HFFc6 (cell line): ENCODE measurements around the gene GREB1. TPM values are rescaled to one million over a fixed set of nuclear protein-coding genes. Genes with fewer than 3 reads are reported as not detected.

Experiments used
- DNase-seq: peaks from one replicate; pipeline ENCODE4 v3.0.0-alpha.2; 2018
- H3K27ac Mint-ChIP-seq: 2 replicates; pipeline ENCODE4 v1.8.0; 2020; ENCODE audit warnings: mild to moderate bottlenecking, mixed read lengths
- H3K27me3 Mint-ChIP-seq: 2 replicates; pipeline ENCODE4 v1.8.0; 2021; ENCODE audit warnings: mild to moderate bottlenecking, moderate library complexity, mixed read lengths; ENCODE audit not compliant: insufficient read depth
- H3K36me3 Mint-ChIP-seq: 2 replicates; pipeline ENCODE4 v1.8.0; 2021; ENCODE audit warnings: low read depth, mixed read lengths
- H3K4me1 Mint-ChIP-seq: 2 replicates; pipeline ENCODE4 v1.8.0; 2020; ENCODE audit warnings: low read depth, mixed read lengths
- H3K4me3 Mint-ChIP-seq: 2 replicates; pipeline ENCODE4 v1.8.0; 2020; ENCODE audit warnings: mild to moderate bottlenecking, moderate library complexity, mixed read lengths
- H3K9me3 Mint-ChIP-seq: 2 replicates; pipeline ENCODE4 v1.8.0; 2020; ENCODE audit warnings: mild to moderate bottlenecking, mixed read lengths
- CTCF ChIP-seq: fragments of 200-600 bp; sonication (generic); IDR thresholded peaks from 2 replicates; pipeline ENCODE4 v1.5.0; 2021; ENCODE audit warnings: antibody characterized with exemption, mild to moderate bottlenecking
- total RNA-seq, 6 experiments: library from RNA; stranded (reverse); fragmentation: NEBNext Ultra II Directional; extraction: Animal tissue kit (Norgen Biotek cat#: 25700); gene quantifications; 2 replicates in 1 of 6; 3 replicates in 5 of 6; pipeline ENCODE4 v1.2.3, GENCODE V29; 2021

The GREB1 gene
- total RNA-seq, 6 experiments from 2014 or later = 0.07 to 0.11 (median 0.09) TPM; not detected in 3

DNA sequence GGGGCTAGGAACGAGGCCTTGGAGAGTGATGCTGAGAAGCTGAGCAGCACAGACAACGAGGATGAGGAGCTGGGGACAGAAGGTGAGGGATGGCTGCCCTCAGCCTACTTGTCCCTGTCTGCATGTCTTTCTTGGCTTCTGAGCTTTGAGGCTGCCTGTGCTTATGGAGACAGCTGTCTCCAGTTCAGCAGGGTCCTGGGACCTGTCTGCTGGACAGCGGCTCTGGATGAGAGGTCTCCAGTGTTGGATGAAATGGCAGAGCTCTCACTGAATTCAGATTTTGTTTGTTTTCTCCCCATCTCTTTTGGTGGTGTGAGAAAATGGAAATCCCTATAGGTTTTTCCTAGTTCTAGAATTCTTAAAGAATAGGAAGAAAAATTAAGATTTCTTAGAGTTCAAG is 81.4 kb downstream of the GREB1 start:
- Mint-ChIP-seq H3K27ac (no peak overlapping the region), H3K9me3 (no peaks in the 10 kb centered on the region), H3K4me1 (peaks cover 6% of the 10 kb centered on the region), H3K4me3 (no peak overlapping the region), H3K27me3 (peaks cover 45% of the 10 kb centered on the region), H3K36me3 (no peaks in the 10 kb centered on the region)
- TF ChIP-seq CTCF = no peak
- DNase-seq = no peak

GRCh38 chr2:11616097-11616687 is 82.3 kb downstream of the GREB1 start:
- H3K27ac Mint-ChIP-seq = no peak overlapping the region

GRCh38 chr2:11616851-11617415 is 83.1 kb downstream of the GREB1 start:
- H3K27ac Mint-ChIP-seq = no peak overlapping the region
- no peak overlapping the region for H3K4me3 Mint-ChIP-seq

More at GRCh38 chr2:11616097-11616687, 82.3 kb downstream of the GREB1 start:
- DNase-seq = no peak
- no peaks in the 10 kb centered on the region for H3K9me3 Mint-ChIP-seq
- no peak overlapping the region for H3K4me3 Mint-ChIP-seq
- H3K4me1 Mint-ChIP-seq = peaks cover 6% of the 10 kb centered on the region
- TF ChIP-seq CTCF = no peak
- H3K27me3 Mint-ChIP-seq = peaks cover 49% of the 10 kb centered on the region
- H3K36me3 Mint-ChIP-seq = no peaks in the 10 kb centered on the region

DNA sequence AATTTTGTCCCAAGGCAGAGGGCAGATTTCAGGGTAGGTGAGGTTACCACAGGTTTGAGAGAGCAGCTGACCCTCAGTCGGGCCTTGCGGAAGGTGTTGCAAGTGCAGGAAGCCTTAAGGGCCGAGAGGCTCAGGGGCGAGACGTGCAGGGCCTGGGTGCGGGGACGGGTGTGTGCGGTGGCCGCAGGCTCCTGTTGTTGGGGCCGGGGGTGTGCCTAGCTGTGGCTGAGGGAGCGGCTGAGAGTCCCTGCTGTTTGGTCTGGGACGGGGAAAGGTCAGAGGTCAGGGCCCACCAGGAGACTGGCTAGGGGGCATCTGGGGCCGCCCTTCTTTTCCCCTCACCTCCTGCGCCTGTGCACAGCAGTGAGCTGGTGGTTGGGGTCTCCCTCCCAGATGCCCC is 83.7 kb downstream of the GREB1 start:
- Mint-ChIP-seq H3K4me1 (no peaks in the 10 kb centered on the region), H3K27ac (no peak overlapping the region), H3K9me3 (no peaks in the 10 kb centered on the region), H3K27me3 (peaks cover 53% of the 10 kb centered on the region), H3K4me3 (no peak overlapping the region), H3K36me3 (no peaks in the 10 kb centered on the region)
- no peak for TF ChIP-seq CTCF
- DNase-seq = no peak

More at GRCh38 chr2:11616851-11617415, 83.1 kb downstream of the GREB1 start:
- Mint-ChIP-seq H3K9me3 (no peaks in the 10 kb centered on the region), H3K4me1 (peaks cover 5% of the 10 kb centered on the region), H3K27me3 (peaks cover 54% of the 10 kb centered on the region), H3K36me3 (no peaks in the 10 kb centered on the region)
- no peak for TF ChIP-seq CTCF
- DNase-seq = no peak

- Mint-ChIP-seq H3K36me3 (no peaks in the 10 kb centered on the region), H3K4me1 (no peaks in the 10 kb centered on the region), H3K9me3 (no peaks in the 10 kb centered on the region), H3K4me3 (no peak overlapping the region), H3K27ac (no peak overlapping the region), H3K27me3 (peaks cover 52% of the 10 kb centered on the region)
- no peak for TF ChIP-seq CTCF
- no peak for DNase-seq
These were observed 84.3 kb downstream of the GREB1 start for GRCh38 chr2:11617984-11618707.
